ENCODE data around the gene PA2G4. TPM values are rescaled to one million over a fixed set of nuclear protein-coding genes. Genes with fewer than 3 reads are reported as not detected.
A peak's percentile ranks its signal among the peaks of the same experiment; 100 is the strongest.

Gene PA2G4
- total and polyA plus RNA-seq, 2 donors (not counting 3 experiments of a cell fraction or from before 2014, with no cell fraction given), result 121 to 188 TPM

GRCh38 chr12:56146492-56147460, 42.4 kb downstream of the PA2G4 start:
- no peaks in the 10 kb centered on the region for H3K27me3 ChIP-seq (ENCODE audit: control insufficient read depth in 2 of 2, insufficient read depth in 2 of 2, low read length in 2 of 2)
- no TSS peak for BruUV-seq (replicated peaks)
- FAIRE-seq, result peak; percentile 87
- H3K79me2 ChIP-seq (ENCODE audit: control insufficient read depth, insufficient read depth, low read length), result no peaks in the 10 kb centered on the region
- ChIA-PET POLR2A (no interaction called here), CTCF (no interaction called here)
- H3K36me3 ChIP-seq (ENCODE audit: control insufficient read depth in 2 of 2, extremely low read depth in 1 of 2, insufficient read depth in 2 of 2, low read length in 2 of 2), result peaks cover 12 to 17% of the 10 kb centered on the region in 2 experiments
- H3K9me3 ChIP-seq (replicated peaks; ENCODE audit: control insufficient read depth, insufficient read depth, low read length), result no peaks in the 10 kb centered on the region
- peak; percentile 82 for DNase-seq (ENCODE audit: low read depth, low spot score)
- H3K4me3 ChIP-seq (replicated peaks in 1 of 3; ENCODE audit: insufficient read depth in 1 of 3, low read depth in 1 of 3, low read length in 3 of 3), result no peak overlapping the region
- no peak overlapping the region for H2AFZ ChIP-seq (ENCODE audit: low read depth, low read length)
- peaks cover 32% of the 10 kb centered on the region for H3K4me1 ChIP-seq (ENCODE audit: control insufficient read depth, extremely low read depth, insufficient read depth, low read length)
- H3K9me1 ChIP-seq (replicated peaks; ENCODE audit: control insufficient read depth, extremely low read depth, insufficient read depth, low read length), result no peaks in the 10 kb centered on the region
- no peaks in the 10 kb centered on the region for H4K20me1 ChIP-seq (replicated peaks; ENCODE audit: control insufficient read depth, extremely low read depth, insufficient read depth, low read length)
- peak overlapping the region; percentile 18 for H3K4me2 ChIP-seq (ENCODE audit: insufficient read depth, low read length)
- intact Hi-C loops (cut with micrococcal nuclease), result no loop called here
- H3K9ac ChIP-seq (replicated peaks; ENCODE audit: extremely low read depth, insufficient read depth, low read length), result no peak overlapping the region
- TF ChIP-seq POLR2AphosphoS5 (IDR thresholded peaks at IDR 0.05; ENCODE audit: insufficient read depth, low read depth, low read length) (peak; percentile 46), POLR2A (IDR thresholded peaks at IDR 0.05; ENCODE audit: low read depth, low read length) (peak; percentile 74), FOS (IDR thresholded peaks at IDR 0.05; ENCODE audit: borderline replicate concordance, insufficient read depth, low read length) (peak; percentile 10)
- TF ChIP-seq, protein P1, sequence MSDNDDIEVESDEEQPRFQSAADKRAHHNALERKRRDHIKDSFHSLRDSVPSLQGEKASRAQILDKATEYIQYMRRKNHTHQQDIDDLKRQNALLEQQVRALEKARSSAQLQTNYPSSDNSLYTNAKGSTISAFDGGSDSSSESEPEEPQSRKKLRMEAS (IDR thresholded peaks at IDR 0.05; ENCODE audit: insufficient read depth, insufficient read length), result no peak
- no peak overlapping the region for H3K27ac ChIP-seq (ENCODE audit: insufficient read depth, low read depth, low read length)
- dilution Hi-C loops (cut with MboI; ENCODE audit: extremely low pct_ligation_motif_present, low sequenced_read_pairs), result no loop called here

GRCh38 chr12:56150563-56150962, 46.2 kb downstream of the PA2G4 start:
- no TSS peak for BruUV-seq (replicated peaks)
- TF ChIP-seq FOS (IDR thresholded peaks at IDR 0.05; ENCODE audit: borderline replicate concordance, insufficient read depth, low read length) (peak; percentile 20), CTCF (IDR thresholded peaks at IDR 0.05; ENCODE audit: extremely low read depth in 1 of 2, insufficient read depth in 1 of 2, low read depth in 1 of 2, low read length in 2 of 2) (no peak)
- no peaks in the 10 kb centered on the region for H3K27me3 ChIP-seq (ENCODE audit: control insufficient read depth in 2 of 2, insufficient read depth in 2 of 2, low read length in 2 of 2)
- no peak overlapping the region for H3K9ac ChIP-seq (replicated peaks; ENCODE audit: extremely low read depth, insufficient read depth, low read length)
- no peak overlapping the region for H3K27ac ChIP-seq (ENCODE audit: insufficient read depth, low read depth, low read length)
- CTCF ChIA-PET, result interaction anchor here (0.9 to 1.8 kb wide), 3 partner anchors 24 to 39 kb away, joined by 3 to 5 read pairs (median 3); partner anchors contain the start of gene SMARCC2
- H4K20me1 ChIP-seq (replicated peaks; ENCODE audit: control insufficient read depth, extremely low read depth, insufficient read depth, low read length), result no peaks in the 10 kb centered on the region
- DNase-seq (ENCODE audit: low read depth, low spot score) (peak; percentile 44), FAIRE-seq (peak; percentile 75)
- H3K4me3 ChIP-seq (replicated peaks in 1 of 3; ENCODE audit: insufficient read depth in 1 of 3, low read depth in 1 of 3, low read length in 3 of 3), result no peak overlapping the region
- H3K4me2 ChIP-seq (ENCODE audit: insufficient read depth, low read length), result no peak overlapping the region
- POLR2A ChIA-PET, result no interaction called here
- peaks cover 0 to 4% of the 10 kb centered on the region in 2 experiments for H3K36me3 ChIP-seq (ENCODE audit: control insufficient read depth in 2 of 2, extremely low read depth in 1 of 2, insufficient read depth in 2 of 2, low read length in 2 of 2)
- dilution Hi-C loops (cut with MboI; ENCODE audit: extremely low pct_ligation_motif_present, low sequenced_read_pairs), result no loop called here
- peaks cover 24% of the 10 kb centered on the region for H3K4me1 ChIP-seq (ENCODE audit: control insufficient read depth, extremely low read depth, insufficient read depth, low read length)
- intact Hi-C loops (cut with micrococcal nuclease), result no loop called here
- no peaks in the 10 kb centered on the region for H3K9me1 ChIP-seq (replicated peaks; ENCODE audit: control insufficient read depth, extremely low read depth, insufficient read depth, low read length)
- H3K9me3 ChIP-seq (replicated peaks; ENCODE audit: control insufficient read depth, insufficient read depth, low read length), result no peaks in the 10 kb centered on the region
- no peak overlapping the region for H2AFZ ChIP-seq (ENCODE audit: low read depth, low read length)
- peaks cover 4% of the 10 kb centered on the region for H3K79me2 ChIP-seq (ENCODE audit: control insufficient read depth, insufficient read depth, low read length)
